KOPT-K1 (cell line): ENCODE measurements around the gene CRIP3.

Source experiments
- H3K27ac ChIP-seq: fragments of 200-600 bp; sonication (generic); 2 replicates; pipeline ENCODE4 v1.5.1; 2016; ENCODE audit warnings: antibody characterized with exemption, mild to moderate bottlenecking, low read depth, low read length; ENCODE audit not compliant: poor library complexity, severe bottlenecking
- H3K36me3 ChIP-seq: fragments of 200-600 bp; sonication (generic); 2 replicates; pipeline ENCODE4 v1.5.1; 2017; ENCODE audit warnings: antibody characterized with exemption, mild to moderate bottlenecking, low read length, moderate library complexity; ENCODE audit not compliant: insufficient read depth
- H3K9me3 ChIP-seq: fragments of 200-600 bp; sonication (generic); 2 replicates; pipeline ENCODE4 v1.5.1; 2017; ENCODE audit warnings: antibody characterized with exemption, low read length, mild to moderate bottlenecking; ENCODE audit not compliant: insufficient read depth, poor library complexity, severe bottlenecking

CRIP3 gene

DNA sequence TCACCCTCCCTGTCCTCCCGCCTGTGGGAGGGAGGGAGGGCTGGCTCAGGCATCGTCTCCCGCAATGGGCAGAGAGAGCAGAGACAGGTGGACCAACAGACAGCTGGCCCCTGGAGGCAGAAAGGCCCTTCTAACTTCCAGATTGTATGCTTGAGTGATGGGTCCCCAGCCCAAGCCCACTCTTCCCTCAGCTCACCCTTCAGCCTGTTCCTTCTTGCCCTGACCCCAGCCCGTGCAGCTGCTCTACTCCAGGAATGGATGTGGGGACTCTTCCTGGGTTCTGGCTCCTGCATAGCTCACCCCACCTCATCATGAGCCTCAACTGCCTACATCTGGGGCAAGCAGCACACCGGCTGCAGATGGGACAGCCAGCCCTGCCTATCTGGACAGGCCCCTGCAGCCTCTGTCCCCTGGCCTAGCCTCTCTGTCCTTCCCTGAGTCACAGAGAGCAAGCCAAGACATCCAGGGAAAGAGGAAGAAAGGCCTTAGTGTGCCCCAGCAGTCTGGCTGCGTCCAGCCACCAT, 22.1 kb downstream of the CRIP3 start:
- Histone ChIP-seq H3K9me3 (no peaks in the 10 kb centered on the region), H3K27ac (no peak overlapping the region), H3K36me3 (no peaks in the 10 kb centered on the region)

DNA sequence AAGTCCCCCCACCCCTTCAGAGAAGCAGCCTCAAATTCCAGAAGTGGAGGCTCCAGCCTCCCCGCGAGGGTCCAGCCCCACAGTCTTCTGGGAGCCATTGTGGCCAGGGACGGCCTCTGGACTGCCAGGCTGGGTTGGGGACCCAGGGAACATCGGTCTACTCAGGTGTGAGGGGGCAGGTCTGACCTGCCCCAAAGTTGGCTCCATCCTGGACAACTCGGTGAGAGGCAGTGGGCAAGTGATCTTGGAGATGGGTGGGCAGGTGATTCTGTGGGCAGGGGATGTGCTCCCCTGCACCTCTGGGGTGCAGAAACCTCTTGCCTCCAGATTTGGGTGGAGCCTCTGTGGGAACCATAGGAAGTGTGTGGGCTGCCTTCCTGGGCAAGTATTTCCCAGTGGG, 22.8 kb downstream of the CRIP3 start:
- Histone ChIP-seq H3K27ac (no peak overlapping the region), H3K9me3 (no peaks in the 10 kb centered on the region), H3K36me3 (no peaks in the 10 kb centered on the region)

DNA sequence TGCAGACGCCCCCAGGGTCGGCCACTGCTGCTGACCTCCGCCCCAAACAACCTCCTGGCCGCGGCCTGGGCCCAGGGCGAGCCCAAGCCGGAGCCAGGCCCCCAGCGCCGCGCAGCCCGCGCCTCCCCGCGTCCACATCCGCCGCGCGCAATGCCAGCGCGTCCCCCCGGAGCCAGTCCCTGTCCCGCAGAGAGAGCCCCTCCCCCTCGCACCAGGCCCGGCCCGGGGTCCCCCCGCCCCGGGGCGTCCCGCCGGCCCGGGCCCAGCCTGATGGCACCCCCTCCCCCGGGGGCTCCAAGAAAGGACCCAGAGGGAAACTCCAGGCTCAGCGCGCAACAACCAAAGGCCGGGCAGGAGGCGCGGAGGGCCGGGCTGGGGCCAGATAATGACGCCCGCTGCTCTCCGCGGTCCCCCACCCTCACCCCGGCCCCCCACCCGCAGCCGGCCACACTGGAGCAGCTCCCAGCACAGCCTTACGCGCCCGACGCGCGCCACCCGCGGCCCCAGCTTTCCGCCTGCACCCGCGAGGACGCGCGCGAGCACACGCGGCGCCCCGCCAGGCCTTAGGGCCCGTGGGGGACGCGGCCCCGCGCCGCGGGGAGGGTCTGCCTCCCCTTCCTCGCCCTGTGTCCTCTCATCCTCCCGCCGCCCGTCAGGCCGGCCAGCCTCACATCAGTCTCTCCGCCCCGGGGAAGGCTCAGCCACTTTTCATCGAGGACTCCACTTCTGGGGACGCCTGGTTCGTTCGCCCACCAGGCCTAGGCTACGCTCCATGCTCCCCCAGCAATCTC, 23.4 kb downstream of the CRIP3 start:
- no peaks in the 10 kb centered on the region for H3K36me3 ChIP-seq
- H3K9me3 ChIP-seq, result no peaks in the 10 kb centered on the region
- no peak overlapping the region for H3K27ac ChIP-seq

DNA sequence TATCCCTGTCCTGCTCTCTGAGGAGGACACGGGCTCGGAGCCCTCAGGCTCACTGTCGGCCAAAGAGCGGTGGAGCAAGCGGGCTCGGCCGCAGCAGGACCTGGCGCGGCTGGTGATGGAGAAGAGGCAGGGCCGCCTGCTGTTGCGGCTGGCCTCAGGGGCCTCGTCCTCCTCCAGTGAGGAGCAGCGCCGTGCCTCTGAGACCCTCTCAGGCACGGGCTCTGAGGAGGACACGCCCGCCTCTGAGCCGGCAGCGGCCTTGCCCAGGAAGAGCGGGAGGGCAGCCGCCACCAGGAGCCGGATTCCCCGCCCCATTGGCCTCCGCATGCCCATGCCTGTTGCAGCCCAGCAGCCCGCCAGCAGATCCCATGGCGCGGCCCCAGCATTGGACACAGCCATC, 24.7 kb downstream of the CRIP3 start:
- Histone ChIP-seq H3K36me3 (no peaks in the 10 kb centered on the region), H3K27ac (no peak overlapping the region), H3K9me3 (no peaks in the 10 kb centered on the region)

DNA sequence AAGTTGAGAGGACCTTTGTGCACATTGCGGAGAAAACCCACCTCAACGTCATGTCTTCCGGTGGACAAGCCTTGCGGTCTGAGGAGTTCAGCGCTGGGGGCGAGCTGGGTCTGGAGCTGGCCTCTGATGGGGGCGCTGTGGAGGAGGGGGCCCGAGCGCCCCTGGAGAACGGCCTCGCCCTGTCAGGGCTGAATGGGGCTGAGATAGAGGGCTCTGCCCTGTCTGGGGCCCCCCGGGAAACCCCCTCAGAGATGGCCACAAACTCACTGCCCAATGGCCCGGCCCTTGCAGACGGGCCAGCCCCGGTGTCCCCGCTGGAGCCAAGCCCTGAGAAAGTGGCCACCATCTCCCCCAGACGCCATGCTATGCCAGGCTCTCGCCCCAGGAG, 25.1 kb downstream of the CRIP3 start:
- Histone ChIP-seq H3K27ac (no peak overlapping the region), H3K9me3 (no peaks in the 10 kb centered on the region), H3K36me3 (no peaks in the 10 kb centered on the region)

DNA sequence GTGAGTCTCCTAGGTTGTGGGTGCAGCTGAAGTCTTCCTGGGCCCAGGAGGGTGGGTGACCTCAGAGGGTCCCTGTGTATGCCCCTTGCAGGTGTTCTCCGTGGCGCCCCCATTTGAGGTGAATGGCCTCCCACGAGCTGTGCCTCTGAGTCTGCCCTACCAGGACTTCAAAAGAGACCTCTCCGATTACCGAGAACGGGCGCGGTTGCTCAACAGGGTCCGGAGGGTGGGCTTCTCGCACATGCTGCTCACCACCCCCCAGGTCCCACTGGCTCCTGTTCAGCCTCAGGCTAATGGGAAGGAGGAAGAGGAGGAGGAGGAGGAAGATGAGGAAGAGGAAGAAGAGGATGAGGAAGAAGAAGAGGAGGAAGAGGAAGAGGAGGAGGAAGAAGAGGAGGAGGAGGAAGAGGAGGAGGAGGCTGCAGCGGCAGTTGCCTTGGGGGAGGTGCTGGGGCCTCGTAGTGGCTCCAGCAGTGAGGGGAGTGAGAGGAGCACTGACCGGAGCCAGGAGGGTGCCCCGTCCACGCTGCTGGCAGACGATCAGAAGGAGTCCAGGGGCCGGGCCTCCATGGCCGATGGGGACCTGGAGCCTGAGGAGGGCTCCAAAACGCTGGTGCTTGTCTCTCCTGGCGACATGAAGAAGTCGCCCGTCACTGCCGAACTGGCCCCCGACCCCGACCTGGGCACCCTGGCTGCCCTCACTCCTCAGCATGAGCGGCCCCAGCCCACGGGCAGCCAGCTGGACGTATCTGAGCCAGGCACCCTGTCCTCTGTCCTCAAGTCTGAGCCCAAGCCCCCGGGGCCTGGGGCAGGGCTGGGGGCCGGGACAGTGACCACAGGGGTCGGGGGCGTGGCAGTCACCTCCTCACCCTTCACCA, 25.8 kb downstream of the CRIP3 start:
- H3K36me3 ChIP-seq, result no peaks in the 10 kb centered on the region
- no peaks in the 10 kb centered on the region for H3K9me3 ChIP-seq
- no peak overlapping the region for H3K27ac ChIP-seq

DNA sequence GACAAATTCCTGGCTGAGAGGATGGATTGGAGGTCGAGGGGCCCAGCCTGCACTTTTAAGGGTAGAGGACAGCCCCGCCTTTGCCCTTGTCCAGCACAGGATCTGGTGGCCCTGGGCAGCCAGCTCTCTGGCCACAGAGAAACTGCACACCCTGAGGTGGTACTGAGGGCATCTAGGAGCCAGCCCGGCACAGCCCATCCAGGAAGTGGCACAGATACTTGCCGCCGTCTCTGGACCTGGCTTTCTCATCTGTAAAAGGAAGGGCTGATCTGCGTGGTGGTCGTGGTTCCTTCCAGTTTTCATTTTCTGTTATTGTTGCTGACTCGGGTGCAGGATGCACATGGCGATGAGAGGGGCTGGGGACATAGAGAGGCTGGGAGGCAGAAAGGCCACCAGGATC, 26.6 kb downstream of the CRIP3 start:
- no peaks in the 10 kb centered on the region for H3K9me3 ChIP-seq
- no peak overlapping the region for H3K27ac ChIP-seq
- H3K36me3 ChIP-seq, result no peaks in the 10 kb centered on the region

DNA sequence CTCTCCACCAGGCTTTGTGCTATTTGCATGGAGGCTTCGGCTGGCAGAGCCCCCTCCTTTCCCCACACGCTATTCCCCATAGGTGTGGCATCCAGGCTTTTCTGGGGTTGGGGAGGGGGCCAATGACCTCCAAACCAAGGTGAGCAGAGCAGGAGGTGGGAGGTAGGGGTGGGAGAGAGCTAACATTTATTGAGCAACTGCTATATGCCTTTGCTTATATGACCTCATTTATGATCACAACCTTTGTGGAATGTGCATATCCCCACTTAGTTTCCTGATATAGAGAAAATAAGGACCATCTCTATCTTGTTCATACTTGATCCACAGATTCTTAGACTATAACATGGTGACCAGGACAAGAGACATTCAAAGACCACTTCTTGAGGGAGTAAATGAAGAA, 28.4 kb downstream of the CRIP3 start:
- H3K27ac ChIP-seq, result no peak overlapping the region
- no peaks in the 10 kb centered on the region for H3K9me3 ChIP-seq
- no peaks in the 10 kb centered on the region for H3K36me3 ChIP-seq

DNA sequence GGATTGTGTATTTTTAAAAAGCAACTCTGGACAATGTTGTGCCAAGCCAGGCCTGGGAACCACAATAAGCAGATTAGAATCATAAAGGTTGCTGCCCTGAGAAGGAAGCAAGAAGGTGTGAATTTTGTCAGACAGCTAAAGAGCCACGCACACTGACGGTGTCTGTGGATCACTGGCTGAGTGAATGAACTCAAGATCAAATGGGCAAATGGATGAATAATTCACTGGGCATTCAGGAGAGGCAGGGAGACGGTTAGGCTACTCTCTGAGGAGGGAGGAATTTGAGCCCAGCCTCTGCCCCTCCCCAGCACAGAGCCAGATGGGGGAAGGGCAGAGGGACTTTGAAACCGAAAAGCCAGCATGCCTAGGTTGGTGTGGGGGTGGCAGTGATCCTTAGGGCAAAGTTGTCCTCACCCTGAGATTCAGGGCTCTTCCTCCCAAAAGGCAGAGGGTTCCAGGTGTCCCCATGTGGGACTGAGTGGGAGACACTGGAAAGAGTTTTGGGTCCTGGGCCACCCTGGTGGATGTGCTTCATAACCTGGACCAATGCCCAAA, 30.0 kb downstream of the CRIP3 start:
- H3K36me3 ChIP-seq, result no peaks in the 10 kb centered on the region
- H3K9me3 ChIP-seq, result no peaks in the 10 kb centered on the region
- no peak overlapping the region for H3K27ac ChIP-seq

DNA sequence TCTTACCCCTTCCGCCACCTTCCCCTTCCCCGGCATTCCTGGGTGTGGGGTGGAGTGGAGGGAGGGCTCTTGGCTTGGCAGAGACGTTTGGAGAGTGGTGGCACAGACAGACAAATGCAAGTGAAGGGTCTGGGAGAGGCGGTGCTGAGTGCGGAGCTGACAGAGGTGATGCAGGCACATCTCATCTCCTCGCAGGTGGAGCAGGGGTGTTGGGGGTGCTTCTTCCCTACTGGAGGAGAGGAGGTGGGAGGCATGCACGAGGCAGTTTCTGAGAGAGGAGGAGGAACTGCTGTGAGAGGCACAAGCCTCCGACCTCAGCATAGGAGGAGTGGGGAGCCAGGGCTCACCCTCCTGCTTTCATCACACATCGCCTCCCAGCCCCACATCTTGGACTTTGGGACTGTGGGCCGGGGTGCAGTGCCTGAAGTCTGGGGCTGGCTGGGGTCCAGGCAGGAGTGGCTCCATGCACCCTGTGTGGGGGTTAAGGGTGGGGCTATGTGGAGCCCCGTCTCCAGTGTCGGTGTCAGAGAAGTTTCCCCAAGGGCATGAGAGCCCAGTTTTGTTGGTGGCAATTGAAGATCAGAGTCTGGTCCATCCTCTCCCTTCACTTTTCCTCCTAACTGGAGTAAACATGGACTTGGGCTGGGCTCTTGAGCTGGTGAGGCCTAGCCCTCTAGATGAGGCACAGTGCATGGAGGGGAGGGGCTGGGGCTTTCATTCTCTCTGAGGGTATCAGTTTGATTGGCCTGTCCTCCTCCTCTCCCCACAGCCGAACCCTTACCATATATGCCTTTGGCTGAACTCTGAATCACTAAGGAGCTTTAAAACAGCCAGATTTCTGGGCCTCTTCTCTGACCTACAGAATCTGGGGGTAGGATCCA, 30.7 kb downstream of the CRIP3 start:
- Histone ChIP-seq H3K27ac (no peak overlapping the region), H3K9me3 (no peaks in the 10 kb centered on the region), H3K36me3 (no peaks in the 10 kb centered on the region)

DNA sequence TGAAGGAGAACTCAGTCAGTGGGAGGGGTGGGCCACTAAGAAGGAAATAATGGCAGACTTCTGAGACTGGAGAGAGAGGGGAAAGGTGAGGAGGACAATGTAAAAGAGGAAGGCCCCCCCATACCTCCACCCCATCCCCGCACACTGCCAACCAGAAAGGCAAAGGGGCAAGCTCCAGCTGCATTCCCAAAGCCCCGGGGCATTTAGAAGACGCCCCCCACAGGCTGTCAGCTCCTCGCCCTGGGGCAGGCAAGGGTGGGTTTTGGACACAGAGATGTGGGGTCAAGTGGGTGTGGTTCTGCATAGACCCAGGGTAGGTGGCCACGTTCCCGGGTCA, 31.4 kb downstream of the CRIP3 start:
- no peaks in the 10 kb centered on the region for H3K36me3 ChIP-seq
- H3K9me3 ChIP-seq, result no peaks in the 10 kb centered on the region
- no peak overlapping the region for H3K27ac ChIP-seq

DNA sequence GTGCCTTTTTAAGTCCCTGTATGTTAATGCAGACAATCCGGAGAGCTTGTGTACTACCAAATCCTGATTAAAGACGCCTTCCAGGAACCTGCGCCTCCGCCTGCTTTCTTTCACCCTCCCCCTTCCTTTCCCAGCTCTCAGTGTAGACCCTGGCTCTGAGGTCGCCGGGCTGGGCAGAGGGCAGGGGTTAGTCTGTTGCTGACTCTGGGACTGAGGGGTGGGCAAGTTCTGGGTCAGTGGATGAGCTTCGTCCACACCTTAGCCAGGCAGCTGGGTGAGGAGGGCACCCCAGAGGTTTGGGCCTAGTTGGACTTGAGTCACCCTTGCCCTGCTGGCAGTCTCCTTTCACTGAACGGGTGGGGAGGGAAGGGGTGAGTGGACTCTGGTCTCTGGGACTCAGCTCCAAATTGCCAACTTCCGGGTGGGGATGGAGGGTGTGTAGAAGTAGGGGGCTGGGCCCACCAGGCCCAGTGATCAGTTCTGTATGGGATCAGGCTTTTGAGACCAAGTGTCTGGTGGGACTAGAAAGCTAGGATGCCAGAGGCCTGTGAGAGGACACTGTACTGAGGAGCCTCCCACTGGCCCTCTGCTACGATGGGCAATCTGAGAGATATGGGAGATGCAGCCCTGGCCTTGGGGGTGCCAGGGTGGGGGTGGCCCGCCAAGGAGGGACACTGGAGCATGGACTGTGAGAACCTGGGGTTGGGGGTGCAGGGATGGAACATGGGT, 31.9 kb downstream of the CRIP3 start:
- no peaks in the 10 kb centered on the region for H3K9me3 ChIP-seq
- no peaks in the 10 kb centered on the region for H3K36me3 ChIP-seq
- no peak overlapping the region for H3K27ac ChIP-seq

DNA sequence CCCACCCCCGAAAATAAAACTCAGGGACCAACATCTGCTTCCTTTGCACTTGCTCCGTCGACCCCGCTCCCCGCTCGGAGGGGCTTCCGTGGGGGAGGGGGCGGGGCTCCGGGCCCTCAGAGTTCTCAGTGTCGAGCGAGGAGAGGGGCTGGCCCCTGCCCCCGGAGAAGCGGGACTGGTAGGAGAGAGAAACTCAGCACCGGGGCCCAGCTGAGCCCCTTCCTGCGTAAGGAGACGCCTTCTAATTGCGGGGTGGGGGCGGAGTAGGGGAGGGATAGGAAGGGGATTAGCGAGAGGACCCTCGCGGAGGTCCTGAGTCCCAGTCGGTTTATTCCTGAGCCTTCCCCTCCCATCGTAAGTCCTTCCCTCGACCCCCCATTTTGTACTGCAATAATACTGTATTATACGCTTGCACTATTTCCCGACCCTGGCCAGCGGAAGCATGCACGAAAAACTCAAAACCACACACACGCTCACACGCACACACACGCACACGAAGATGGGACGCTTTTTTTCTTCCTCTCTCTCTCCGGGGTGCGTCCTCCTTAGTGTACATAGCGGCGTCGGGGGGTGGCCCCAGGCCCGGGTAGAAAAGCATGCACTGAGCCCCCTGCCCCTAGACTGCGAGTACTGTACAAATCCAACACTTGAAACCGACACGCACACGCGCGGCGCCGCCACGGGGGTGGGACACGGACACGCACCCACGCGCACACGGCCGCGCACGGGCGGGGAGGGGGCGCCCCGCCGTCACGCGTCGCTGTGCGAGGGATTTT, 32.6 kb downstream of the CRIP3 start:
- H3K27ac ChIP-seq, result no peak overlapping the region
- H3K9me3 ChIP-seq, result no peaks in the 10 kb centered on the region
- H3K36me3 ChIP-seq, result no peaks in the 10 kb centered on the region
